Epithelial cell of prostate (primary cell): ENCODE data around the gene ROBO1.

Experiments used
- DNase-seq: peaks from one replicate; pipeline ENCODE4 v3.0.0-alpha.2; 2011; ENCODE audit warnings: low read depth, low spot score
- H3K27ac ChIP-seq: fragments of 450-650 bp; 2 replicates; pipeline ENCODE4 v1.5.1; 2017; ENCODE audit warnings: mild to moderate bottlenecking

Gene ROBO1

GRCh38 chr3:78644847-78645246 is 1123.0 kb downstream of the ROBO1 start:
- no peak for DNase-seq
- peak overlapping the region; percentile 56 for H3K27ac ChIP-seq

GRCh38 chr3:78642226-78643035 is 1125.4 kb downstream of the ROBO1 start:
- no peak for DNase-seq
- peak overlapping the region; percentile 68 for H3K27ac ChIP-seq

DNA sequence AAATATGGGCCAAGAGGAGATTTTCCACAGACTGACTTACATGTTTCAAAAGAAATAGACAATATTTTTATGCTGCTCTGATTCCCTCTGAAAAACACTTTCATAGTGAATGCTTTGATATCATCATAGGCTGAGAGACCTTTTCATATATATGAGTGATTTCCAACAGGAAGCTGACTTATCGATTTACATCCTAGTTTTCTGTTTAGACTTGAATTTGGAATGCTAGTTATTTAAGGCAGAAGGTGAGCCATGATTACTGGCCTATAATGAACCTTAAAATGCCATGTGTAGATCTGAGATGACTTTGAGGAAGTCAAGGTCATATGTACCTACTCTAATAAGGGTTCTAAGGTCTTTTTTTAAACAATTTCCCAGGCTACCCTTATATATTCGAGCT is 1126.1 kb downstream of the ROBO1 start:
- DNase-seq = peak; percentile 12
- H3K27ac ChIP-seq = peak overlapping the region; percentile 68

GRCh38 chr3:78634316-78634715 is 1133.5 kb downstream of the ROBO1 start:
- no peak for DNase-seq
- peak overlapping the region; percentile 25 for H3K27ac ChIP-seq

GRCh38 chr3:78633626-78634025 is 1134.2 kb downstream of the ROBO1 start:
- peak; percentile 29 for DNase-seq
- H3K27ac ChIP-seq = peak overlapping the region; percentile 25

- peak overlapping the region; percentile 25 for H3K27ac ChIP-seq
- no peak for DNase-seq
These were observed 1134.8 kb downstream of the ROBO1 start for GRCh38 chr3:78632925-78633553.

- no peak overlapping the region for H3K27ac ChIP-seq
- no peak for DNase-seq
These were observed 1138.3 kb downstream of the ROBO1 start for GRCh38 chr3:78629544-78629943.

- no peak overlapping the region for H3K27ac ChIP-seq
- DNase-seq = no peak
These were observed 1146.6 kb downstream of the ROBO1 start for GRCh38 chr3:78621061-78621716.

- no peak for DNase-seq
- H3K27ac ChIP-seq = no peak overlapping the region
These were observed 1153.3 kb downstream of the ROBO1 start for GRCh38 chr3:78614486-78614885.

DNA sequence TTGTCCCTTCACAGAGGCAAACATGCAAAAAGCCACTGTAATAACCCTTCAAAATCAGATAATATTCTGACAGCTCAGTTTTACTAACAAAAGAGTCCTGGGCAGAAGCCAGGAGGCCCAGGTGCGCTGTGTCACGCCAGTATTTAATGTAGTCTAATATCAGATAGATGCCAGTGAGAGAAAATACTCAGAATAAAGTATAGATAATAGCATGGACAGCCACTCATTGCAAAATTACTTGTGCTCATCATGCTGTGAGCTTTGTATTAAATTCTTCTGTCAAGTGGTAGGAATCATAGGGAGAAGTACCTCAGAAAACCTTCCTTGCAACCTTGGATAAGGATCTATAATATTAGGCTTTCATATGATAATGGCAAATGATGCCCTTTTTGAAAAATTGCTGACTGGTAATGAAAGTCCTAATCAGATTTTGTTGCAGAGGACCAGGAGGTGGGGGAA is 1154.3 kb downstream of the ROBO1 start:
- no peak overlapping the region for H3K27ac ChIP-seq
- no peak for DNase-seq

DNA sequence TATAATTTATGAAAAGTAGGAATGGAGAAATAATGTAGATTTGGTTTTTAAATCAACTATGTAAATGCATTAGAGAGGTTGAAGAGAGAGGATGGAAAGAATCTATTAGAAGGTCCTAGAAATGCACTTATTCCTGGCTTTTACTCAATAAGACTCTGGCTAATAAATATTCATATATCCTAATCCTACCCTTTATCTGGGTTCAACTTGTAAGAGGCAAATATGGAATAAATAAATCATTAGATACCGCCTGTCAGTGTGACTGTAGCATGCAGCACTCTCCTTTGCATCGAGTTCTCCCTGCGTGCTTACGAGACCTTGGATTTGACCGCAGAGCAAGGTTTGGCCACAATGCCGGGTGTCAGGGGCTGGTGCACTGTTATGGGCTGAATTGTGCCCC is 1156.5 kb downstream of the ROBO1 start:
- DNase-seq = no peak
- H3K27ac ChIP-seq = no peak overlapping the region

DNA sequence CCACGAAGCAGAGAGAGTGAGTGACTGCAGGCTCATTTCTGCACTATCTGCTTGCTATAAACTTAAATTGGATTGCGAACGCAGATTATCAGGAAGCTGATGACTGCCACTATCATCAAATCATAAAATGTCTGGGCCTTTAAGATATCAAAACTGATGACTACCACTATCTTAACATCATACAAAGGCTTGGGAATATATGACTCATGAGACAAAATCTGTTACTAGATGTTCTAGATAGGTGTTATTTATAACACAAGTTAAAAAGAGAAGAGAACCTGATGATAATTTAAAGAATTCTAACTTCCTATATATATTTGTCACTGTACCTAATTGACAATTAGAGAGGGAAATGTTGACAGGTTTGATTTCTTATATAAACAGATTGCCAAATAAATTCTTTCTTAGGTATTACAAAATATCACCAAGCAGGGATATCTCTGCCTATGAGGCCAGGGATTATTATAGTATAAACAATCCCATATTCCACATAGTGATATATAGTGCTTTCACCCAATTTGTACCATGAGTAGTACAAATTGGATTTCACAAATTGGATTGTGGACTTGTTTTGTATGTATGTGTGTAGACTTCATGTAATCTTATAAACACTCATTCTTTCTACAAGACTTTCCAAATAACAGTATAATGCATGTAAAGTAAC is 1157.2 kb downstream of the ROBO1 start:
- no peak overlapping the region for H3K27ac ChIP-seq
- DNase-seq = no peak

DNA sequence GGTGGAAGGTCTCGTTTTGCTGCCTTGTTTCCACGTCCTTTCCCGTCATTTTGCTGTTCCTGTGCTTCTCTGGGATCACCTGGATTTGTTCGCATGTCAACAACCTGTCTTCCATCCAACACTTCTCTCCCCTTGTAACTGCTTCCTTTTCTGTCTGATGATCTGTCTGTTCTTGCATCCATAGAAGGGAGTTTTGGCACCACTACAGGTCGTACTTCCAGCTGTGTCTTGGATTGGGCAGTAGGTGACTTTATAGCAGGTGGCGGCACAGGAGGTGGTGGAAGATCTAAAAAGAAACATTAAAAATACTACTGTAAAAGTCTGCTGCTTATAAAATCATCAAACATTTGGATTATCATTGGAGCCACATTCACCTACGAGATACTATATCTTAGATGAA is 1161.0 kb downstream of the ROBO1 start:
- no peak overlapping the region for H3K27ac ChIP-seq
- DNase-seq = no peak

GRCh38 chr3:78605178-78605577 is 1162.6 kb downstream of the ROBO1 start:
- H3K27ac ChIP-seq = no peak overlapping the region
- DNase-seq = no peak

DNA sequence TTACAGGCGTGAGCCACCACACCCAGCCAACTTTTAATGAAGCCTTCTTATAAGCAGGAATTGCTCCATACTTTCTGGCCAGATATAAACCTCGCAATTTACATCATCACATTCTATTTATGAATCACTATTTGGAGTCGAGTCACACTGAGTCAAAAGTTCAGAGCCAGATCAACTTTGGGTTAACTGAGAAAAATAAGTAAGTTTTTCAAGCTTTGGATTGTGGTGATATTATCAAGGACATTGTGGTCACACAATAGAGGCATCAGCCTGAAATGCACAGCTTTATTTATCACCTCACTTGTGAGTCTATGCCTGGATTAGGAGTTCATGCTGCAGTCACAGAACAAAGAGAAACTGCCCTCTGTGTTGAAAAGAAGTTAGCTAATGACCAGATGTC is 1163.5 kb downstream of the ROBO1 start:
- no peak overlapping the region for H3K27ac ChIP-seq
- DNase-seq = peak; percentile 40

DNA sequence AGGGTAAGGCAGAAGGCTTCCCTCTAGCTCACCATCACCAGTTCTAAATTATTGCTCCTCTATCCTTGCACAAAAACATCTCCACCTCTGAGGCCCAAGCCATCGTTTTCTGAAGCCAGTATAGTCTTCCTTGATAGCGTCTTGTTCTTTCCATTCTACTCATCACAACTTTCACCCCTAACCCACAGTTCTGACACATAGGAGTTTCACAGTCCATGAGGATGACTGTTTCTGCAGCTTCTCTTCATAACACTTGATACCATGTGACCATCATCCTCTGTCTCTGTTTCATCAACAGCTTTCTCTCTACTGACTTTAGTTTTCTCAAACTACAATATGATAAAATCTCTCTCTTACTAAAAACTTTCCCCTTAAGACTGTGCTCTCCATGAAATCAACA is 1166.5 kb downstream of the ROBO1 start:
- H3K27ac ChIP-seq = no peak overlapping the region
- no peak for DNase-seq

- H3K27ac ChIP-seq = no peak overlapping the region
- DNase-seq = no peak
These were observed 1178.0 kb downstream of the ROBO1 start for GRCh38 chr3:78589778-78590177.

DNA sequence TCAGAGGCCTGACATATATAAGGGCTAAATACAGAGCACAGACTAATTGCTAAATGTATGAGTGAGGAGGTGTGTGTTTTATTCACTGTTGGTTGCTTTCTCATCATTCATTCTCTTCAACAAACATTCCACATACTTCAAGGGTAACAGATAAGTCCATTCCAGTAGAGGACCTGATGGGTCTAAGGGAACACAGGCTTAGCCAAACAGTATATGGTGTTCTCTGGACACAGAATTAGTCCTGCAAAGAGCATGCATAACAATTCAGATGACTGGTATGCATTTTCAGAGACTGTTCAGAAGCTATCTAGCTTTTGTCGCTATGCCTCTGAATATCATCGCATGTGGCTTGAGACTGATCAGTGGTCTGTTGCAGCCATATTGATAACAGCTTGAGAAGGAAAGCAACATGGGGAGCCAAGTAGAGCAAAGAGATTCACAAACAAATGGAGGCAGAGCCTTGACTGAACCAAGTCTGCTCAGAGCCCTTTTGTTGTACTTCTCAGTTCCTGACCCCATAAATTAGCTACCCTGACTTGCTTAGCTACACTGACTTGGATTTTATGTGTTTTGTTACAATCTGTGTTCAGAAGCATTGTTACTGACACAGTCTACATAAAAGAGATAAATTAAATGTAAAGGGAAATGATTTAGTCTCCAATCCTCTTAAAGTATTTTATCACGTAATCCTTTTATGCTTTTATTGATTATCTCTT is 1178.7 kb downstream of the ROBO1 start:
- H3K27ac ChIP-seq = no peak overlapping the region
- no peak for DNase-seq

- H3K27ac ChIP-seq = no peak overlapping the region
- no peak for DNase-seq
These were observed 1187.1 kb downstream of the ROBO1 start for GRCh38 chr3:78580681-78581080.

DNA sequence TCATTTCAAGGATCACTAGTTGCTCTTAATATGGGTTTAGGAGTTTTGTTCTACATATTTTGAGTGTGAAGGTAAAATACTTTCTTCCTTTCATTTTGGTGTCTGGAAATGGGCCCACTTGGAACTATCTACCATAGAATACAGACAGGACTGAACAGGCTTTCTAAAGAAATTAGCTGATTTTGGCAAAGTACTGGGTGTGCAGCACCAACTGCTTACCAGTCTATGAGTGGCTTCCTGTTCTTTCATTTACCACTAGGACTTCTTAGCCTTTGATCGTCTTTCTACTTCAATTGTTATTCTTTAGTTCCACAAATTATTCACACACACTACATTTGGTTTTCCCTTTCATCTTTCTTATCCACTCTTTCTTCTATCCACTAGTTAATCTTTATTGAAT is 1196.3 kb downstream of the ROBO1 start:
- no peak for DNase-seq

More for the DNA sequence above, 1196.3 kb downstream of the ROBO1 start:
- no peak overlapping the region for H3K27ac ChIP-seq
